Measurements from ENCODE around the gene RAP1GDS1.
"Not testable (repeated sequence)": the region's sequence is repeated elsewhere in the genome, so short reads cannot be mapped to it uniquely, and the experiment has no call there.

RAP1GDS1 gene

GRCh38 chr4:98283219-98284189, 22.3 kb downstream of the RAP1GDS1 start:
- ChIA-PET CTCF (interaction anchor here (1.0 to 1.3 kb wide), 3 partner anchors 9 to 712 kb away, joined by 3 read pairs; partner anchors contain the start of gene METAP1), POLR2A (interaction anchor here (1.8 kb wide), 1 partner anchor 23 kb away, joined by 8 read pairs; the partner anchor contains the start of gene RAP1GDS1)
- TF ChIP-seq CTCF (IDR thresholded peaks at IDR 0.05; ENCODE audit: insufficient read depth, low read length, missing control alignments), result no peak
- H3K4me3 ChIP-seq (ENCODE audit: low read depth, low read length), result no peak overlapping the region
- DNase-seq (ENCODE audit: low read depth, low spot score), result no peak

GRCh38 chr4:98284640-98285046, 23.5 kb downstream of the RAP1GDS1 start:
- H3K4me3 ChIP-seq (ENCODE audit: low read depth, low read length), result no peak overlapping the region
- CTCF ChIA-PET, result interaction anchor here (1.0 kb wide), 1 partner anchor 710 kb away, joined by 3 read pairs; the partner anchor contains the start of gene METAP1
- TF ChIP-seq CTCF (IDR thresholded peaks at IDR 0.05; ENCODE audit: insufficient read depth, low read length, missing control alignments), result no peak
- POLR2A ChIA-PET, result interaction anchor here (1.8 kb wide), 1 partner anchor 24 kb away, joined by 8 read pairs; the partner anchor contains the start of gene RAP1GDS1
- DNase-seq (ENCODE audit: low read depth, low spot score), result no peak

- H3K4me3 ChIP-seq (ENCODE audit: low read depth, low read length), result no peak overlapping the region
- ChIA-PET POLR2A (no interaction called here), CTCF (no interaction called here)
- no peak for TF ChIP-seq CTCF (IDR thresholded peaks at IDR 0.05; ENCODE audit: insufficient read depth, low read length, missing control alignments)
- DNase-seq (ENCODE audit: low read depth, low spot score), result no peak
Observed at GRCh38 chr4:98285676-98286075, 24.5 kb downstream of the RAP1GDS1 start.

GRCh38 chr4:98287328-98287727, 26.1 kb downstream of the RAP1GDS1 start:
- CTCF ChIA-PET, result no interaction called here
- H3K4me3 ChIP-seq (ENCODE audit: low read depth, low read length), result no peak overlapping the region
- DNase-seq (ENCODE audit: low read depth, low spot score), result no peak
- TF ChIP-seq CTCF (IDR thresholded peaks at IDR 0.05; ENCODE audit: insufficient read depth, low read length, missing control alignments), result no peak
- POLR2A ChIA-PET, result no interaction called here

GRCh38 chr4:98288671-98289070, 27.5 kb downstream of the RAP1GDS1 start:
- H3K4me3 ChIP-seq (ENCODE audit: low read depth, low read length); DNase-seq (ENCODE audit: low read depth, low spot score); CTCF ChIA-PET; POLR2A ChIA-PET: not testable (repeated sequence)

- ChIA-PET CTCF (interaction anchor here (1.6 kb wide), 1 partner anchor 767 kb away, joined by 4 read pairs; no protein-coding TSS in a partner anchor), POLR2A (no interaction called here)
- no peak overlapping the region for H3K4me3 ChIP-seq (ENCODE audit: low read depth, low read length)
- DNase-seq (ENCODE audit: low read depth, low spot score), result no peak
- TF ChIP-seq CTCF (IDR thresholded peaks at IDR 0.05; ENCODE audit: insufficient read depth, low read length, missing control alignments), result no peak
Observed at GRCh38 chr4:98289375-98289774, 28.2 kb downstream of the RAP1GDS1 start.

Data from AG04449 (cell line).